ENCODE measurements around the gene SERP2.
"Not testable (repeated sequence)": the region's sequence is repeated elsewhere in the genome, so short reads cannot be mapped to it uniquely, and the experiment has no call there.

SERP2 gene

DNA sequence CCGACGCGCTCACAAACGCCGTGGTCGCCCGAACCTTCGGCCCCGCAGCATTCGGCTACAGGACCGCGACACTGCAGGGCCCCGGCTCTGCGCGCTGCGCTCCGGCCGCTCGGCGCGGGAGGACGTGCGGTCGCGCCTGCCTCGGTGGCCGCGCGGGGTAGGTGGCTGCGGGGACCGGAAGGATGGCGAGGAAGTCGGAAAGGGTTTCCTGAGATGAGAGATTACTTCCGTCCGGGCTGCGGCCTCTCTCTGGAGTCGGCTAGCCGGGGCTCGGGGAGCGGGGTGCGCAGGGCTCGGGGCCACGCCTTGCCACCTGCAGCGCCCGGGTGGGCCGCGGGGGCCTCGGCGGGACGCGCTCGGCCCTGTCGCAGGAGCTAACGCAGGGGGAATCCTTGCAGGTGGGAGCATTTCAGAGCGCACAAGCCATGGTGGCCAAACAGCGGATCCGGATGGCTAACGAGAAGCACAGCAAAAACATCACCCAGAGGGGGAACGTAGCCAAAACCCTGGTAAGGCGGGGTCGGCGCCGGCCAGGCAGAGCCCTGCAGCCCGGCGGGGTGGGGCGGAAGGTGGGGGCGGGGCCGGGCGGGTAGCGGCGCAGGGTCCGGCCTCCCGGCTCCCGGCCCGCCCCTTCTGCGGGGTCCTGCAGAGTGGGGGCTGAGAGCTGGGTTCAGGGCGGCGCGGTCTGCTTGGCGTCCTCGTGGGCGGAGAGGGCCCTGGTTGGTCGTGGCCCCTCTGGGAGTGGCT lies at the start of gene SERP2:
SERP2 (plus strand) TSS at position 224 of the 747 bp plus-strand sequence; CDS start at position 426, 202 bp downstream.
- DNase-seq, result no peak

DNA sequence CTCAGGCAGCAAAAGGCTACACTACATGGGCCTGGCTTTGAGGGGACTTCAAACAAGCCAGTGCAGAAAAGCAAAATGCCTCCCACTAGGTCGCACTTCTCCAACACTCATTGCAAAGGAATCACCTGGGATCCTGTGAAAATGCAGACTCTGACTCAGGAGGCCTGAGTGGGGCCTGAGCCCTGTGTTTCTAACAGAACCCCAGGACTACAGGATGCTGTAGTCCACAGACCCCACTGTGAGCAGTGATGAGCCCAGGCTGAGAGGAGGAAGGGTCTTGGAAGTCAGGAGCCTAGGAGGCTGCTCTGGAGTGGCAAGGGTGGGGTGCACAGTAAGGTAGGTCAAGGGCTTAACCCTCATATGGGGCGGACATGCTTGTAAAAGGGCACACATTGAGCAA lies 46.7 kb upstream of the SERP2 start:
- no peak for DNase-seq

- not testable (repeated sequence) for DNase-seq
Observed at GRCh38 chr13:44329041-44329440, 44.6 kb upstream of the SERP2 start.

DNA sequence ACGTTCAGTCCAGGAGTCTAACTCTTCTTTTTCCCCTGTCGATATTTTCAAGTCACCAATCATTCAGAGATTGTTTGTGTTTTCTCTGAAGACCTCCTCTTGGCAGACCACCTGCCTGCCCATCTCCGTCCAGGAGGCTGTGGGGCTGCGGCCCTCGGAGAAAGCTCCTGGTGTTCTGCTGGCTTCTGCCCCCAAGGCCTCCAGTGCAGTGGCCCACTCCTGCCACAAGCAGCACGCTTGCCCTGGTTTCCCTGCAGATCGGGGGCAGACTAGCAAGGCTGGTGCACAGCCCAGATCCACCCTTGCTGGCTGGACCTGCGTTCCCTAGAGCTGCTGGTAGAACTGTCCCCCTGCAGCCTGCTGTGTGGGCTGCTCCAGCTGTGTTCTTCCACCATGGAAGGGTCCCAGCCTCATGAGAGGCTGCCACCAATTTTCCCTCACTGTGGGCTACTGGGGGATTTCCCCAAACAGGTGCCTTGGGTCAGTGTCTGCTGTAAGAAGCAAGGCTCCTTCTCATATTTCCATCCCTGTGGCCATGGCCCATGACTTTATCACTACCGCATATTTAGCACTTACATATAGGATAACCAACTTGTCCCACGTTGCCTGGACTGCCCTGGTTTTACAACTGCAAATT lies 43.6 kb upstream of the SERP2 start:
- no peak for DNase-seq

GRCh38 chr13:44331446-44331845 lies 42.2 kb upstream of the SERP2 start:
- no peak for DNase-seq

- no peak for DNase-seq
Observed at GRCh38 chr13:44331912-44332851, 41.4 kb upstream of the SERP2 start.

DNA sequence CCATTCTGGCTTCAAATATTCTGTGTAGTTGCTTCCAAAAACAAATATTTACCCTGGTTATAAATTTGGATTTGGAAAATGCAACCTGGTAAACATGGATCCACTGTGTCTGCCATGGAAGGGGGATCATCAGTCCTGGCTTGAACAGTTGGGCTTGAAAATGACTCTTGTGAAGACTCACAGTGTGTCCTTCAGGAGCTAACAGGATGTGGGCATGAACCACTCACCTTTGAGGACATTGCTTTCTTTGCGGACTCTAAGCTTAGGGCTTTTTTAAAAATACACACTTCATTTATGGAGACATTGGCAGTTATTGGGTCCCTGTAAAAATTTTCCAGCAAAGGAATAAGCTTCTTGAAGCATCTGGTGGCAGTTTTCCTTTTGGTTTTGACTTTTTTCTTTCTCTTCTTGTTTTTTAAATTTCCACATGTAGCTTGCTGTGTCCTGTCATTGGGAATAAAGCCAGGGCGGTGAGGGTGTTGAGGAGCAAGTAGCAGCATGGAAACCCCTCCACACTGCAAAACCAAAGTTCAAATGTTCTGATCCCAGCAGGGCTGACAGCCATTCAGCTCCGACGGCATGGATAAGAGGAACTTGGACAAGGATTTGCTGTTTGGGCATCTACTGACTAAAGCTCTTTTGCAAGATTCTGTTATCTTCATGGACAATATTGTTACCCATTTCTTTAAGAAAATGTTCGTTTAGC lies 39.5 kb upstream of the SERP2 start:
- DNase-seq, result no peak

DNA sequence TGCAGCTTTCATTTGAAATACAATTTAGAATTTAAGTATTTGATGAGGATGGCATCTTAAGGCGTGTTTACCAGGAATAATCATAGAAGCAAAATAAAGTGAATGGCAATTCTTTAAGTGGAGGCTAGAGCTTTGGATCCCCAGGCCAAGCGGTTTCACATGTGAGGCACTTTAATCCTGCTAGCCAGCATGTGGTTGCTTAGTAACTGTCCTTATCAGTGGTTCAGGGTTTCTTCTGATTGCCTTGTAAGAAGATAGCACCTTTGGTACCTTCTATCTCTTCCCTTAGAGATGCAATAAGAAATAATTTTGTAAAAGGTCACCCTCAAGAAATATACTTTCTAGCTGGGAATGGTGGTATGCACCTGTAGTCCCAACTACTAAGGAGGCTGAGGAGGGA lies 38.9 kb upstream of the SERP2 start:
- DNase-seq, result no peak

GRCh38 chr13:44336934-44337333 lies 36.7 kb upstream of the SERP2 start:
- no peak for DNase-seq

- no peak for DNase-seq
Observed at GRCh38 chr13:44337581-44337980, 36.0 kb upstream of the SERP2 start.

- DNase-seq, result no peak
Observed at GRCh38 chr13:44340508-44340907, 33.1 kb upstream of the SERP2 start.

GRCh38 chr13:44342741-44343140 lies 30.9 kb upstream of the SERP2 start:
- DNase-seq, result no peak

GRCh38 chr13:44346534-44346933 lies 27.1 kb upstream of the SERP2 start:
- DNase-seq, result no peak

- DNase-seq, result no peak
Observed at GRCh38 chr13:44347301-44347700, 26.3 kb upstream of the SERP2 start.

DNA sequence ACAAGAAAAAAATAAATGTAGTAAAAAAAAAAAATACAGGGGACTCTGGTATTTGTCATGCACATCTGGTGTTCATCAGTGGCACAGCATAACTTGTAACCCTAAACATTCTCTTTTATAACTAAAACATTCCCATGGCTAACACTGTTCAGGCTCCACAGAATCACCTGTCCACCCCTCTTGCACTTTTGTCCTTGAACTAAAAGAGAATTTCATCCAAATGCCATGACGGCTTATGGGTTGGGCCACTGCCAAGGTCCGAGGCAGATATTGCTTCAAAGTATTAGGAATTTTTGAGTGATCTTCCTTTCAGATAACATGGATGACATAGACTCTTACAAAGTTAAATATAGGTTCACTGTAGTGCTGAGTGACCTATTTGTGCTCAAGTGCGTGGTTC lies 25.7 kb upstream of the SERP2 start:
- DNase-seq, result no peak

- no peak for DNase-seq
Observed at GRCh38 chr13:44350775-44351504, 22.7 kb upstream of the SERP2 start.

DNA sequence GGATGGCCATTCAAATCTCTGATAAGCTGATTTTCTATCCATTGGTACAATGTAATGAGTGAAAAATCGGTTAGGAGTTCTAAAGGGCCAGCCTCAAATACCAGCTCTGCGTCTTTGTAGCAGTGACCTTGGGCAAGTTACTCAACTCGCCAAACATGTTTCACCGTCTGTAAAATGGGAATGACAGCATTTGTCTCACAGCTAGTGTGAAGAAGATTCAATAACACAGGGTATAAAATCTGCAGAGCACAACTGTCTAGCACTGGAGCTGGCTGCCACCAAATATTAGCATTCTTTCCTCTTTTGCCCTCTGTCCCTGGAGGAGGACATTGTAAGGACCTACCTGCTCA lies 22.1 kb upstream of the SERP2 start:
- DNase-seq, result no peak

DNA sequence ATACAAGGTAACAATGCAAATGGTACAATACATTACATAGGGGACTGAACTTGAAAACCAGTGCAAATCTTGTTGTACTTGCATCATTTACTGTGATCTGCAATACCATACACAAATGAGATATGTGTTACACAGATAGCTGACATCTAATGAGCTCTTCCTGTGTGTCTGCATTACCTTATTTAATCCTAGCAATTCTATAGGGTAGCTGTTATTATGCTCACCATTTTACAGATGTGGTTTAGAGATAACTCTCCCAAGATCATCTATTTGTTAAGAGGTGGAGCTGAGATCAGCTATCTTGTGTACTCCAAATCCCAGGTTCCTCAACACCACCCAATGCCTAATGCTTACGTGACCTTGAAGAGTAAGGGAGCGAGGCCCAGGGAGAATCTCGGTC lies 21.4 kb upstream of the SERP2 start:
- DNase-seq, result no peak

- DNase-seq, result no peak
Observed at GRCh38 chr13:44352671-44353070, 21.0 kb upstream of the SERP2 start.

DNA sequence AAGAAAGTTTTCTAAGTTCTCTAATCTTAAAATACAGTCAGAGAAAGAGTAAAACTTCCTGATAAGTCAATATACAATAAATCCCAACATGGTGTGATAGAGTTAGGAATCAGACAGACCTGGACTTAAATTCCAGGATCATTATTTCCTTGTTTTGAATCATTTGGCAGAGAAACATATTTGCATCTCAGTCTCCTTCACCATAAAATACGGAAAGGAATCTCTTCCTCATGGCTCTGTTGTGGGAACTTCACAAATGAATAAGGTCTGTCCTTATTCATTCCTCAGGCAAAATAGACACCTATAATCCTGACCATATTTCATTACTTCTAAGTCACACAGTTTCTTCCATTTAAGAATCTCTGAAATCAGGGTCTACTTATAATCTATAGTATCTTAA lies 19.3 kb upstream of the SERP2 start:
- no peak for DNase-seq

DNA sequence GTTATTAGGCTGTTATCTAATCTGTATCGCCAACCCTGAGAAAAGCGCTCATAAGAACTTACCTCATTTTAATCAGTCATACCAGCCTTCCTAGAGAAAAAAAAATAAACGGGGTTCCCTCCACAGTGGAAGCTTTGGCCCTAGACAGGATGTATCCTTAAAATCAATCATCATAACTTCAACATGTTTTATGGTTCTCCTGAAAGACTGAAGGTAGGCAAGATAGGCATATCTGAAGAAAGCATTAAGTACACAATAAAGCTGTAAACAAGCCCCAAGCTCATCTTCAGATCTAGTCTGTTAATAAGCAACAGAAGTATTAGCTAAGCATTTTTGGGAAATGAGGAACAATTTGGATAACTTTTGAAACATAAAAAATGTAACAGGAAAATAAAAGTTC lies 18.7 kb upstream of the SERP2 start:
- DNase-seq, result no peak

- no peak for DNase-seq
Observed at GRCh38 chr13:44355621-44356020, 18.0 kb upstream of the SERP2 start.
